ENCODE measurements around the gene CDCP1.

Gene CDCP1

DNA sequence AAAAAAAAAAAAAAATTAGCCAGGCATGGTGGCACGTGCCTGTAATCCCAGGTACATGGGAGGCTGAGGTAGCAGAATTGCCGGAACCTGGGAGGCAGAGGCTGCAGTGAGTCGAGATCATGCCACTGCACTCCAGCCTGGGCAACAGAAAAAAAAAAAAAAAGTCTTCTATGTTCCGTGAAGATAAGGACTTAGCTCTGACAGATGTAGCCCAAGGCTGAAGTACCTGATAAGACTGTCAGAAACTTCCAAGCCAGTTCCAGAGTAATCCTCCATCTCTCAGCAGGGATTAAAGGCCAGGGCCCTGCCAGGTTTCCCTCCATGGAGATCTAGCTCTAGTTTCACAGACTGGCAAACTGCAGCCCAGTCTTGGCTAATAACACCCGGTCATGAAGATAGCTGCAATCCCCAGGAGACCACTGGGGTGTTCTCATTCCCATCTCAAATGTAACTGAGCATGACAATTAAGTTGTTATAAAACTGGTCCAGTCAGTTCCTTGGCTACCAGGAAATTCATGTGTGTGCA, 8.5 kb downstream of the CDCP1 start:
- DNase-seq, result peak; percentile 0

DNA sequence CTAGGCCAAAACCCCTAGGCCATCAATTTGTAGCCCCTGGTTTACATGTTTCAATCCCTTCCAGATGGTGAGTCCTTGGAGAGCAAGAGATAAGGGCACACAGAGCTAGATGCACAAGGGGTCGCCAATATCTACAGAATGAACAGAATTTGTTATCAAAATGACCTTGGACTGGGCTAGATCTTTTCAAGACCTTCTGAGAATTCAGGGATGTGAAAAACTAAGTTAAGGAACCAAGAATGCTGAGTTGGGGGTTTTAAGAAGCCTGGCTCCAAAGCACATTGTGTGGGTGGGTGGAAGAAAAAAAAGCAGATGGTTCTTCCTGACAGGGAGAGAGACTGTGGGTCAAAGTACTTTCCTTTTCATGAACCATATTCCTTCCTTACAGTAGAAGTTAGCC, 10.2 kb downstream of the CDCP1 start:
- no peak for DNase-seq

DNA sequence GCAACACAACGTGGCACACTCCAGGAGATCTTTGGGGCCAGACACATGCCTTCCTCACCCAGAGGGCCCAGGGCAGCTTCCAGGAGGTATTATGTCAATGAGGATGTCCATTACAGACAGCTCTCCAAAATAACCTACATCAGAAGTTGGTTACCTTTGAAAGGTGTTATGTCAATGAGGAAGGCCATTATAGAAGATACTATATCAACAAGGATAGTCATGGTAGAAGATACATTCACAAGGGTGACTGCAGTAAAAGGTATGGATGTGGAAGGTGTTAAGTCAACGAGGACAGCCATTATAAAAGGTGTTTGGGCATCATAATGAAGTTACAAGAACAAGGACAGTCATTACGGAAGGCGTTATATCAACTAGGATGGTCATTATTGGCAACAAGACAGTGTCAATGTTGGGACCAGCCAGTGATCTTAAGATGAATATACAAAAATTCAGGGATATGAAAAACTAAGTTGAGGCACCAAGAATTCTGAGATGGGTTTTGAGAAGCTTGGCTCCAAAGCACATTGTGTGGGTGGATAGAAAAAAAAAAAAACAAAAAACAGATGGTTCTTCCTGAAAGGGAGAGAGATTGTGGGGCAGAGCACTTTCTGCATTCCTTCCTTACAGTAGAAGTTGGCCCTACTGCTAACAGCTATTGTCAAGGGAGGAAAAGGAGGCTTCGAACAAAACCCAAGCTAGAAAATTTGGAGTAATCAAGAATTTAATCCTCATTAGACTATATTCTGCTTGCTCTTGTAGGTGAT, 11.2 kb downstream of the CDCP1 start:
- DNase-seq, result no peak

DNA sequence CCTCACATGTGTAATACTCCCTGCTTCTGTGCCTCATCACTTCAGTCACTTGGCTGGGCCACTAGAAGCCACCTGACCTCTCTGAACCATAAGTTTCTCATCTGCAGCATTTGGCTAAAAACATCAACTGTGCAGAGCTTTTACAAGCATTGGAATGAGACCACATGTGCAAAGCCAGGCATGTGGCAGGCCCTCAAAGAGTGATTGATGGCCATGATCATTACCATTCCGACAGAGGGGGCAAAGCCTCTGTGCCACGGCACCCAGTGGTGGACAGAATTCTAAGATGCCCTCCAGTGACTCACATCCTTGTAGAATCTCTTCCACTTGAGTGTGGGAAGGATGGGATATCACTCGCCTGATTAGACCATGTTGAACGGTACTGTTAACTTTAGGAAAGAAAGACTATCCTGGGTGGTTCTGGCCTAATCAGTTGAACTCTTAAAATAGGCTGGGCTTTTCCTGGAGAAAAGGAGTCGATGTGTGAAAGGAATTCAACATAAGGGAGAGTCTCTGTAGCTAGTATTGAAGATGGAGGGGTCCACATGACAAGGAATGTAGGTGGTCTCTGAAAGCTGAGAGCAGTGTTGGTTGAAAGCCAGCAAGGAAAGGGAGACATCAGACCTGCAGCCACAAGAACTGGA, 13.5 kb downstream of the CDCP1 start:
- no peak for DNase-seq

DNA sequence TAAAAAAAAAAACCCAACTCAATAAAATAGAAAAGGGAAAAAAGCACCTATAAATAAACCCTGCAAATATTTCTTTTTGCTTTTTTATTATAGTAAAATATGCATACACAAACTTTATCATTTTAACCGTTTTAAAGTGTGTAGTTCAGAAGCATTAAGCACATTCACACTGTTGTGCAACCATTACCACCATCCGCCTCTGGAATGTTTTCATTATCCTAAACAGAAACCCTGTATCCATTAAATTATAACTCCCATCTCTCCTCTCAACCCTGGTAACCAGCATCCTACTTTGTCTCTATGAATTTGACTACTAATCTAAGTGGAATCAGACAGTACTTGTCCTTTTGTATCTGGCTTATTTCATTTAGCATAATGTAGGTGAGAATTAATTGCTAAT, 15.0 kb downstream of the CDCP1 start:
- DNase-seq, result no peak

DNA sequence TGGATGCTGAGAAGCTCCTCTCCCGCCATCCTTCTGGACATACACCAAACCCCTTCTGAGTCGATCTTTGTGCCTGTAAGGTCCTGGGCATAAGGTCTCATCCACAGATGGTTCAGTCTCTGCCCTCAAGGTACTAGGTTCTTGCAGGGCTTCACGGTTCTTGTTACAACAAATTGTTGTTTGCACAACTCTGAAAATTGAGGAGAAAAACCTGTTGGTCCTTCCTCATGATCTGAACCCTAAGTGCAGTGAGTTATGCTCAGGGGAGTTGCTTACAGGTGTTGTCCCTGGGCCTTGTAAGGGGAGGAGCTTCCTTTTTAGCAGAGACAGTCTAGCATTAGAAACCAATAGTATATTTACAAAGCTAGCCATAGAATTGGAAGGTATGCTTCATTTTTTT, 15.7 kb downstream of the CDCP1 start:
- no peak for DNase-seq

DNA sequence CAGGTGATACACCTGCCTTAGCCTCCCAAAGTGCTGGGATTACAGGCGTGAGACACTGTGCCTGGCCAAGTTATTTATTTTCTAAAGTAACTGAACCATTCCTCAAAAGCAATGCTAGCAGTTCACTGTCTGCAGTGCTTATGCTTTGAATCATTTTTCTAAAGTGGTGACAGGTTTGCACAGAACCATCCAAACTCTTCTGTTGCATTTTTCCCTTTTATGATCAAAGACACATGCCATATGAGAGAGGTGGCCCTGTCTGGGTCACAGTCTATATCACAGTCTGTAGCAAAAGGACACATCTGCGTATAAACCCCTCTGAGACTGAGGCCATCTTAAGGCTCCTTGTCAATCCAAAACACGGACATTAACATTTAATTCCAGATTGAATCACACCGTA, 17.2 kb downstream of the CDCP1 start:
- DNase-seq, result no peak

DNA sequence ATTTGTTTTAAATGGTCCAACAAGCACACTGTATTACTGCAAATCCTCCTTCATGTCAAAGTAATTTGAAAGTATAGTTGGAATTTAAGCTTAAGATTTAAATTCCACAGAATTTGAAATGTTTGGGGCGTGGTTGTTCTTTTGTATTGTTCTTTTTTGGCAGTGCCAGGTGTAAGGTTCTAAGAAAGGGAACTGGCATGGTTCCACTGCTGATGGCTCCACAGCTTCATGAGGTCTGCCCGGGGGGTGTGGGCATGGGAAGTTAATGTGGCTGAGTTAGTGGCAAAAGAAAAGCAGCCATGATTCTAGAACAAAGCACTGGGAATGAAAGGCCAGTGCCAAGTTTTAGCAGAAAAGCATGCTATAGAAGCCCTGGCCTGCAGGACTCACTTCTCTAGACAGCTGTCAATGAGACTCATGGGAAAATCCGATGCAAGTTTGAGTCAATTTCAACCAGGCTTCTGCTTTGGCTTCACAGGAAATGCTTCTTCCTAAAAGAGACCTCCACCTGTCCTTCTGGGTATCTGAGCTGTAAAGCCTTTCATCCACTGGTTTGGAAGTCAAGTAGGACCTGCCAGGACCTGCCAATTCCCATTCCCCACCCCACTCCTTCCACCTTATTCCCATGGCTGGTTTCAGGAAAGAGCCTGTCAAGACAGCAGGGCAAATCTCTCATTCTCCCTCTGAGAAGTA, 18.9 kb downstream of the CDCP1 start:
- DNase-seq, result no peak

DNA sequence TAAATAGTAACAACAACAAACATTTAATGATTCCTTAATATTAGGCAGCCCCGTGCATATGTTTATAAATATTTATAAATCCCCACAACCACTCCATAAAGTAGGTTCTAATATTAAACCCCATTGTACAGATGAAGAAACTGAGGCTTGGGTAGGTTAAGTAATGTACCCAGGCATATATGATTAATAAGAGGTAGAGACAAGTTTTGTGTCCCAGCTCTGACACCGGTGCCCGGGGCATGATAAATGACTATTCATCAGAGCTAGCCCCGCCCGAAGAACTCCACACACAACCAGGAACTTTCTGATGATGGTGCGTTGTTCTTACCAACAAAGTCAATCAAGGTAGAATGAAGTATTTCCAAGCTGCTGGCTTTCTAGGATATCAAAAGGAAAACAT, 19.4 kb downstream of the CDCP1 start:
- DNase-seq, result no peak

DNA sequence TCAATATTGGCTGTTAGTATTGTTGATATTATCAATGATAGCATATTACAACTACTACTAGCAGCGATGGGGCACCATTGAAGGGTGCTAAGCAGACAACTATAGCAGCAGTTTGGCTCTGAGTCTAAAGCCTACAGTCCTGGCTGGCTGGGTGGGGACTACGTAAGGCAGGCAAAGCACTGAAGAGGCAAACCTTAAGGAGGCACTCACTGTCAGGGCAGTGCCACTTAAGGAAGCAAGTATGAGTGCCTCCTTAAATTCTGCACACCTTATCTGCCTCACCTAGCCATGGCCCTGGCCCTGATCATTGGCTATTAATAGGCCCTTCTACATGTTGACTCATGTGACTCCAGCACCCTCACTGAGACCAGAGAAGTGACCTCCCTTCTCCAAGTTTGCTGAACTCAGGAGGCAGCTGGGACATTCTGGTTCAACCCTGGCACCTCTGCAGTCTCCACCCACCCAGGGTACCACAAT, 20.6 kb downstream of the CDCP1 start:
- no peak for DNase-seq

DNA sequence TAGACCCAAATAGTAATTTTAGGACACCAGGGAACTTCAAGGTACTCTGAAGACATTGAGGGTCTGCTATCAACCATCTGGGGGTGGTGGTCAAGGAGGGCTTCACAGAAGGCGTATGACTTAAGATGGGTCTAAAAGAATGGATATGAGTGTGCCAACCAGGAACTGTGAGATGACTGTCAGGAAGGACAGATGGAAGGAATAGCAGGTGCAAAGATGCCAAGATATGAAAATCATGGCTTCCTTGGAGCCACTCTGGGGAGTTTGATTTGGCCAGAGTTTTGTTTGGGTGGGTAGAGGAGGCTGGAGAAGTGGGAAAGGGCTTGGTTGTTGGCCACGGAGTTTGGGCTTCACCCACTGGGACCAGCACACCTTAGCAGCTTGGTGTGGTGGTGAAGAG, 21.2 kb downstream of the CDCP1 start:
- DNase-seq, result no peak

DNA sequence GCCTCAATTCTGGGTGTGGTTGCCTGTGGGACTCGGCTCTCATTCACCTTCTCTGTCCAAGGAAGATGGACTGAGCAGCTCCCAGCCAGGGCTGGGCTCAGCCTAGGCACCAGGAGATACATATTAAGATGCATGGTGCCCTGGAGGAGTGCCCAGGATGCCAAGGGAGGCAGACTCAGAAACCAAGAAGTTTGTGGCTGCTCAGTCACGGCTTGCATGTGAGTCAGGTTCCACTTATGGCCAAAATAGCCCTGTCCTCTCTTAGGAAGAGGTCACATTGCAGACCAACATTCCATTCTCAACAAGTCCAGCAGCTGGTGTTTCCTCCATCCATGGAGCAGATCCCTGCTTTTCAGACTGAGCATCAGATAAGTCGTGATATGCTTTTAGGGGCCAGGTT, 21.8 kb downstream of the CDCP1 start:
- no peak for DNase-seq

DNA sequence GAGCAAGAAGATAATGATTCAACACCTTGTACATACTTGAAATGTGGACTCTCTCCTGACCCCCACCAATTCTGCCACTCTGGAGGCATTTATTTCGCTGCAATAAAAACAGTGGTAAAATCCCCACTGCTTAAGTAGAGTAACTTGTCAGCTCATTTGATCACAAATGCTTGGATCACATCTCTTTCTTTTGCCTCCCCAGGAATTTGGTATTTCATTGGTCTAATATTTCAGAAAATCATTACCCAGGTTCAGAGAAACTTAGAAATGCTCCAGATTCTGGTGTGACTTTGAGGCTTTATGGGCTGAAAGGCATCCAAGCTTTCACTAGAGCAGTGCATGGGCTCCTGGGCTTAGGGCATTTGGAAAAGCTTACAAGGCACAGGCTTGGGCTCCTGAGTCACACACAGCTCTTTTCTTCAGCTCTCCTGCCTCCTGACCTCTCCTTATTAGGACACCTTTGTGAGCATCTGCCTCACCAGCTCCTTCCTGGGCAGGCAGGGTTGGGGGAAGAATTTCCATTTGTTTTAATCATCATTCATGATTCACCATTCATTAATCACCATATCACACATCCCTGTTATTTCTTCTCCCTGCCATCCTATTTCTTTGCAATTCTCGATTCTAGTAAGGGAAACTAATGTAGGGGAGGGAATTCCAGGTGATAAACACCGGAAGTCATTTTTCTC, 22.5 kb downstream of the CDCP1 start:
- DNase-seq, result peak; percentile 11

DNA sequence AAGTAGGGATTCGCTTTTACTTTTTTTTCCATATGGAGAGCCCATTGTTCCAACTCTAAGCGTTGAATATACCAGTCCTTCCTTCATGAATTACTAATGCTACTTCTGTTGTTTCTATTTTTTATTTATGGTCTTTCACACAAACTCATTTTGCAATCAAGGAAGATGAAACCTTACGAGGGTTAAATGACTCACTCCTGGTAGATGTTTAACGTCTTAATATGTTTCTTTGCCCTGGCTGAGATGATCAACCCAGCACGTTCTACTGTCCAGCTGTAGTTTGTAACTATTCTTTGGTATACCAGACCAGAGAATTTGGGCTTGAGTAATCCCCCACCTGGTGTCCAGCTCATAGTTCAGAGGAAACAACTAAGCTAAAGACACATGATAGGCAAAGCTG, 23.1 kb downstream of the CDCP1 start:
- DNase-seq, result no peak

DNA sequence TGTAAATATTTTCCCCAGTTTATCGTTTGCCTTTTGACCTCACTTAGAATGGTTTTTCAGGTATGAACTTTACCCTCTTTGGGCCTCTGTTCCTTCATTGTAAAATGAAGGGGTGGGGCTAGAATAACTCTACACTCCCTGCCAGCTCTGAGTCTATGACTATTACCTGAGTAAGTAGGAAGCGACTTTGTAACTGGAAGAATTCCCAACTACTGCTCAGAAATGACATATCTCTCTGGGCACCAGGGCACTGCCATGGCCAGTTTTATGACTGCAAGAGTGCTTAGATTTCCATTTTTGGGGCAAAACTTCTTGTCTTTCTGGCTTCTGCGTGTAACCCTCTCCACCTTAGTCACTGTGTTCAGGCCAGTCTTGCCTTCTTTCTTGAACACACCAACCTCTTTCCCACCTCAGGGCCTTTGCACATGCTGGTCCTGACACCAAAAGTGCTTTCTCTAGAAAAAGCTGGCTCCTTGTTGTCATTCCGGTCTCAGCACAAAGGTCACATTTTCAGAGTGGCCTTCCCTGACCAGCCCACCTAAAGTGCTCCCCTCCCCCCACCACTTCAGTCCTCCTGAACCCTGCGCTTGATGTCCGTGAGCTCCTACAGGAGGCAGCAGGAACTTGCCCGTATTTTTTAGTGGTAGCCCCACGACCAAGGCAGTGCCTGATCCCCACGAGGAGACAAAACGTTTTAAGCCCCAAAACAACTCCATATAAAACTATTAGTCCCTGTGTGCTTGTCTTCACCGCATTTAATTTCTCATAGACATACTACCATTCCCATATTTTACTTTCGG, 25.6 kb downstream of the CDCP1 start:
- no peak for DNase-seq

DNA sequence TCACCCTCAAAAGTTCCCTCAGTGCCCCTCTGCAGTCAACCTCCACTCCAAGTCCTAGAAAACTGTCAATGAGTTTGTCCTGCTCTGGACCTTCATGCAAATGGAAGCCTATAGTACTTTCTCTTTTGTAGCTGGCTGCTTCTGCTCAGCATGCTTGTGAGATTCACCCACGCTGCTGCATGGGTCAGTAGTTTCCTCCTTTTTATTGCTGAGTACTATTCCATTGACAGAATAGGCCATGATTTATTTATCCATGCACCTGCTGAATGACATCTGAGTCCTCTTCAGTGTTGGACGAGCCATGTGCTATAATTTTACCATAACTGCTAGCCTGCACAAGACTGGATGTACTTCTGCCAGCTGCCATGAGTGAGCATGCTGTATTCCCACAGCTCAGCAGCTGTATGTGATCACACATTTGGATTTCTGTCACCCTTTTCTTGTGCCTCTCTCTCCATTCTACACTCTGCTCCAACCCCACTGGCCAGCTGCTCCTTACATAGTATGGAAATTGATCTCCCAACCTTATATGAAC, 26.3 kb downstream of the CDCP1 start:
- no peak for DNase-seq

DNA sequence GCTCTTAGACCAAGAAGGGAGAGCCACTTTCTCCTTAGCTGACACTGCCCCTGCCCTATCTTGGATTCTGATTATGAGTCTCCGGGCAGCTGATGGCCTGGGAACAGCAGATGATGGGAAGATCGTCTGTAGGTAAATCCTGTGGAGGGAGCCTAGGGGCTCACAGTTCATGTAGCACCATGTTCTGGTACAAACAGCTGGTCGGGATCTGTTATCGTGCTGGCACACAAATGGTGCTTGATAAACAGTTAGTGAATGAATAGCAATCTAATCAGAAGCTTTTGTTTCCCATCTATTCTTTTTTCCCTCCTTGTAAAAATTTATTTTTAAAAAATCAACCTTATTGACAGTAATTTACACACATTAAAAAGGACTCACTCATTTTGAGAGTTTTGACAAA, 26.8 kb downstream of the CDCP1 start:
- no peak for DNase-seq

DNA sequence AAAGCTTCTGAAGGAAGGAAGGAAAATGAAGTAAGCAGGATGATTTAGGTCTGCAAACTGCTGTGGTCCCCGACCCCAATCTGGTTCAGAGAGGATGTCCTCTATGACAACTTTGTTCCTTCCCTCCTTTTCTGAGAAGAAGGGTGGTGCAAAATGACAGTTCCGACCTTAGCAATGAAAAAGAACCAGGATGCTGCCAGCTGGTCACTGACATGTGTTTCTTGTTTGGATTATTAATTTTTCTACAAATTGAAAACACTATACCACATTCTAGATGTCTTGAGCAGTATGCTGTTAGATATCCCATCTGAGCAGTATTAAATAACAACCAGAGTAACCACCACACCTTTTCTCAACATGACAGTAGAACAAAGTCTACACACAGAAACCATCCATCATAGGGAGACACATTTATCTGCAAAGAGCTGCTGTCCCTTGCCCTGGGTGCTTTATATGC, 27.5 kb downstream of the CDCP1 start:
- DNase-seq, result no peak

DNA sequence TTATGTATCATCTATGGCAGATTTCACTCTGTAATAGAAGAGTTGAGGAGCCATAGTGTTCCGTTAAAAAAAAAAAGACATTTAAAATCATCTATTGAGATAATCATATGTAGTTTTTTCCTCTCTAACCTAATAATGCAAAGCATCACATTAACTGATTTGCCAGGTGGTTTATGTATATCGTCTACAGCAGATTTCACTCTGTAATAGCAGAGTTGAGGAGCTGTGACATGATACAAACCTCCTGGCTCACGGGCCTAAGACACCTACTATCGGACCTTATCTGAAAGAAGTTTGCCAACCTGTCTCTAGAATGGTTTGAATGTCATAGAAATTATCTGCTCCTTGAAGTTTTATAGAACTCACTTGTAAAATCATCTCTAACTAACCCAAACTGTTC, 29.8 kb downstream of the CDCP1 start:
- DNase-seq, result no peak

DNA sequence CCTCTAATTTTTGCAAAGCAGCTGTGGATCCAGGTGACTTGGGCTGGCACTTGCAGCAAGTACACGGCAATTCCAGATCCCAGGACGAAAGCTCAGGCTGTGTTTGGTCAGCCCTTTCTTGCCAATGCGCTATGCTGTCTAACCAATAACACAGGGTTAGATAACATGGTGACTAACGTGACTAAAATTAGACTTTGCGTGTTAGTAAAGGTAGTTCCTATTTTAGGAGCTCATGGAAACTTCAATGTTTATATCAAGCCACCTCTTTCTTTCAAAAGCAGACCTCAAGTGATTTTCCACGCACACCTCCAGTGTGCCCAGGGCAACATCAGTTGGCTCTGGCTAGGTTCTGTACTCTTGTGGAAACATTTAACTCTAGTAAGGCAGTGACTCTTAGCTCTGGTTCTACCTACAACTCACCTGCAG, 32.5 kb downstream of the CDCP1 start:
- no peak for DNase-seq

DNA sequence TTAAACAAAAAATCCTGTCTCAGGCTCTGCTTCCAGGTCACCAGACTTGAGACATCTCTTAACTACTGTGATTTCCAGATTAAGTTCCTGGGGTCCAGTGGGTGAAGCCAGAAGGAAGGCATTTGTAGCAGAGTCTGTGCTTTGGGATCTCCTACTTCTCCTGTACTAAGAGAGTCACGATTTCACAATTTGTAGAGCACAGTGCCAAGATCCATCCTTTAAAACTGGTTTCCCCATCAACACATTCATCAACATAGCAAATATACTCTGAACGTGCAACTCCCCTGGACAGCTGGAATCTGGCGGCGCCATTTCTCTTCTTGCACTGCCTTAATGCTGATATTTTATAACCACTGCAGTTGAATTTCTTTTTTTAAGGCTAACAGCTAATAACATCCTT, 33.2 kb downstream of the CDCP1 start:
- no peak for DNase-seq

DNA sequence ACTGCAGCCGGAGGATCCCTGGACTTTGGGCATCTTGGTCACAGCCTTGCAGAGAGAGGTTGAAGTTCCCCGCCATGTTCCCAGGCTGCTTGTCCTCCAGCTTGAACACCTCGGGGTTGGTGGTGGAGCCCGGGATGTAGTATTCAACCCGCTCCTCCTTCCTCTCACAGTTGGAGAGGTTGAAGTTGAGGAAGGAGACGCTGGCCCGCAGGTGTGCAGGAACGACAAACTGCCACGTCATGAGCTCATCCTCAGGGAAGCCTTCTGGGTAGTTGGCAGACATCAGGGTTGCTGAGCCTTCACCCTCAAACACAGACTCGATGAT, 35.7 kb downstream of the CDCP1 start:
- no peak for DNase-seq
